Measurements from ENCODE around the gene ETV2.

- no peak for TF ChIP-seq ARNTL (CRISPR knock-in tag; IDR thresholded peaks at IDR 0.05; ENCODE audit: borderline replicate concordance, low read depth)
- no peak for TF ChIP-seq ZNF70 (CRISPR knock-in tag; IDR thresholded peaks at IDR 0.05)
- TF ChIP-seq ZNF565 (CRISPR knock-in tag; conservative IDR thresholded peaks at IDR 0.05; ENCODE audit: low read depth): no peak
- no peak for TF ChIP-seq TCF4 (CRISPR knock-in tag; IDR thresholded peaks at IDR 0.05; ENCODE audit: borderline replicate concordance)
- TF ChIP-seq PPARA (CRISPR knock-in tag; IDR thresholded peaks at IDR 0.05; ENCODE audit: borderline replicate concordance): no peak
- no peak for TF ChIP-seq SNAI2 (CRISPR knock-in tag; IDR thresholded peaks at IDR 0.05)
- TF ChIP-seq ZC3H10 (CRISPR knock-in tag; IDR thresholded peaks at IDR 0.05): no peak
- no peak for TF ChIP-seq ISL1 (CRISPR knock-in tag; IDR thresholded peaks at IDR 0.05)
- TF ChIP-seq RARB (CRISPR knock-in tag; IDR thresholded peaks at IDR 0.05): no peak
- TF ChIP-seq ZFP30 (CRISPR knock-in tag; IDR thresholded peaks at IDR 0.05): no peak
- TF ChIP-seq ZFP3 (CRISPR knock-in tag; IDR thresholded peaks at IDR 0.05): no peak
- no peak for TF ChIP-seq OSR1 (CRISPR knock-in tag; IDR thresholded peaks at IDR 0.05)
- TF ChIP-seq ZNF8 (CRISPR knock-in tag; IDR thresholded peaks at IDR 0.05): no peak
- TF ChIP-seq ESRRG (CRISPR knock-in tag; IDR thresholded peaks at IDR 0.05): no peak
These were observed 22.1 kb upstream of the ETV2 start for GRCh38 chr19:35619290-35619923.
